OCI-LY7 (cell line): ENCODE results near the gene GNAI2. TPM values are rescaled to one million over a fixed set of nuclear protein-coding genes. Genes with fewer than 3 reads are reported as not detected.
"Not testable (repeated sequence)": the region's sequence is repeated elsewhere in the genome, so short reads cannot be mapped to it uniquely, and the experiment has no call there.

Experiments used
- BruUV-seq: library from RNA; stranded (reverse); fragments of 400-500 nt; replicated peaks from 2 replicates; lab custom pipeline; 2021; lab: Mats Ljungman, UMichigan
- CTCF ChIA-PET: fragments of 300-600 bp; sonication (Branson Sonifier 250); formaldehyde crosslinking; loops from one replicate; lab custom pipeline; 2022; ENCODE audit warnings: antibody characterized with exemption; ENCODE audit not compliant: unreplicated experiment; lab: Charles Lee
- POLR2A ChIA-PET: fragments of 300-600 bp; sonication (Branson Sonifier 250); formaldehyde crosslinking; loops from one replicate; lab custom pipeline; 2022; ENCODE audit warnings: antibody characterized with exemption; lab: Charles Lee
- DNase-seq: peaks from one replicate; pipeline ENCODE4 v3.0.0-alpha.2; 2015; ENCODE audit warnings: low spot score
- H2AFZ ChIP-seq: fragments of 200-600 bp; sonication (generic), shearing (Covaris generic); 2 replicates; pipeline ENCODE4 v1.6.1; 2014; ENCODE audit warnings: mild to moderate bottlenecking, antibody characterized with exemption, low read length, moderate library complexity
- H3K27ac ChIP-seq: fragments of 200-600 bp; sonication (generic); 2 replicates; pipeline ENCODE4 v1.5.1; 2014; ENCODE audit warnings: mixed run types, low read depth, mild to moderate bottlenecking, moderate library complexity, low read length, inconsistent platforms; ENCODE audit not compliant: poor library complexity, severe bottlenecking
- H3K36me3 ChIP-seq: fragments of 200-600 bp; sonication (generic); 2 replicates; pipeline ENCODE4 v1.6.1; 2014; ENCODE audit warnings: mild to moderate bottlenecking, antibody characterized with exemption, low read length, moderate library complexity, mixed read lengths; ENCODE audit not compliant: insufficient read depth
- H3K4me1 ChIP-seq: fragments of 200-600 bp; sonication (generic); 2 replicates; pipeline ENCODE4 v1.5.1; 2014; ENCODE audit warnings: mild to moderate bottlenecking, low read length; ENCODE audit not compliant: insufficient read depth, poor library complexity, severe bottlenecking
- H3K4me2 ChIP-seq: fragments of 200-600 bp; sonication (generic); 2 replicates; pipeline ENCODE4 v1.6.1; 2014; ENCODE audit warnings: mild to moderate bottlenecking, low read length
- H3K4me3 ChIP-seq: fragments of 200-600 bp; sonication (generic); 2 replicates; pipeline ENCODE4 v1.5.1; 2014; ENCODE audit warnings: mild to moderate bottlenecking, low read depth, low read length; ENCODE audit not compliant: poor library complexity, severe bottlenecking
- H3K79me2 ChIP-seq: fragments of 200-600 bp; sonication (generic); 2 replicates; pipeline ENCODE4 v1.6.1; 2016; ENCODE audit warnings: low read depth, mild to moderate bottlenecking, low read length, moderate library complexity, mixed read lengths; ENCODE audit not compliant: insufficient read depth
- H3K9me2 ChIP-seq: fragments of 200-600 bp; sonication (generic); 2 replicates; pipeline ENCODE4 v1.6.1; 2016; ENCODE audit warnings: mild to moderate bottlenecking, low read length, mixed read lengths; ENCODE audit not compliant: insufficient read depth
- H3K9me3 ChIP-seq: fragments of 200-600 bp; sonication (generic); 2 replicates; pipeline ENCODE4 v1.6.1; 2014; ENCODE audit warnings: mild to moderate bottlenecking, mixed run types, low read length, mixed read lengths
- H4K20me1 ChIP-seq: fragments of 200-600 bp; sonication (generic); 2 replicates; pipeline ENCODE4 v1.6.1; 2014; ENCODE audit warnings: mild to moderate bottlenecking, antibody characterized with exemption, low read length, moderate library complexity, mixed read lengths; ENCODE audit not compliant: insufficient read depth
- EZH2phosphoT487 ChIP-seq: fragments of 200-600 bp; sonication (generic); IDR thresholded peaks from 2 replicates; pipeline ENCODE4 v1.6.1; 2018; ENCODE audit warnings: low read depth, borderline replicate concordance, mild to moderate bottlenecking, mixed run types, antibody characterized with exemption, low read length, moderate library complexity, mixed read lengths
- intact Hi-C: fragments of 100-400 bp; cut with micrococcal nuclease; formaldehyde crosslinking; loops from one replicate; pipeline ENCODE4 v1.10.0; 2022; ENCODE audit not compliant: unreplicated experiment
- total RNA-seq, 2 experiments: library from RNA; depleted of rRNA in 1 of 2; stranded (reverse); fragments of >200 nt in 1 of 2; shearing (Covaris generic) in 1 of 2; gene quantifications; 2 replicates each; pipeline ENCODE4 v1.2.3, GENCODE V29; 2014 to 2022
- TF ChIP-seq, protein P1 (sequence below): fragments of 200-600 bp; sonication (generic); conservative IDR thresholded peaks from 2 replicates; pipeline ENCODE4 v1.5.1; 2014; ENCODE audit warnings: mild to moderate bottlenecking, antibody characterized with exemption, low read length, moderate library complexity, mixed read lengths

The GNAI2 gene
- total RNA-seq, 2 experiments from 2014 or later, result 190 to 256 TPM

DNA sequence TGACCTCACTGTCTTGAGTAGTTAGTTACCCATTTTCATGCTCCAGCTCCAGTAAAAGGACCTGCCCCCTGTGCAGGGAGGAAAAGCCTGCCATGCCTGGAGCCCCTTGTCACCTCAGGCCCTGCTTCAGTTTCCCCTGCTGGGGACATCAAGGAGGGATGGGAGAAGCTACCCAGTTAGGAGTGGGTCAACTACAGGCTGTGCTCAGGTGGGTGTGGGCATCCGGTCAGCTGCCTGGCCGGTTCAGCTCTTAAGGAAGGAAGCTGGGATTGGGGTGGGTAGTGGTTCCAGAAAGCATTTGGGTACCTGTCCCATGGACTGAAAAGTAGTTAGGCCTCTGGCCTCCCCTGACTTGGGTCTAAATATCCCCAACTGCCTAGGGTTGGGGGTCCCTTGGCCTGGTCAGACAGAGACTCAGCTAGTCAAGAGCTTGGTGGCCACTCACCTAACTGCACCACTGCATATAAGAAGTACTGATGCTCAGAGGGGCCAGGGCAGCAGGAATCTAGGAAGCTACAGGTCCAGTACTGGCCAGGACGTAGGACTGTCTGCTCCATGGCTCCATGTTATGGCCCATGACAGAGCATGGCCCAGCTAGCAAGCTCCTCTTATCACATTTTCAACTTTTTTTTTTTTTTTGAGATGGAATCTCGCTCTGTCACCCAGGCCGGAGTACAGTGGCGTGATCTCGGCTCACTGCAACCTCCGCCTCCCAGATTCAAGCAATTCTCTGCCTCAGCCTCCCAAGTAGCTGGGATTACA lies 43.4 kb downstream of the GNAI2 start:
- CTCF ChIA-PET, result interaction anchor here (0.6 kb wide), 1 partner anchor 19 kb away, joined by 4 read pairs; no protein-coding TSS in a partner anchor
- DNase-seq, result no peak
- intact Hi-C loops, result no loop called here
- Histone ChIP-seq H2AFZ (no peak overlapping the region), H3K9me3 (no peaks in the 10 kb centered on the region), H3K36me3 (no peaks in the 10 kb centered on the region), H3K9me2 (no peaks in the 10 kb centered on the region), H3K79me2 (no peaks in the 10 kb centered on the region), H3K27ac (no peak overlapping the region), H3K4me1 (no peaks in the 10 kb centered on the region), H4K20me1 (no peaks in the 10 kb centered on the region), H3K4me3 (no peak overlapping the region), H3K4me2 (no peak overlapping the region)
- BruUV-seq, result no TSS peak
- TF ChIP-seq, protein P1, sequence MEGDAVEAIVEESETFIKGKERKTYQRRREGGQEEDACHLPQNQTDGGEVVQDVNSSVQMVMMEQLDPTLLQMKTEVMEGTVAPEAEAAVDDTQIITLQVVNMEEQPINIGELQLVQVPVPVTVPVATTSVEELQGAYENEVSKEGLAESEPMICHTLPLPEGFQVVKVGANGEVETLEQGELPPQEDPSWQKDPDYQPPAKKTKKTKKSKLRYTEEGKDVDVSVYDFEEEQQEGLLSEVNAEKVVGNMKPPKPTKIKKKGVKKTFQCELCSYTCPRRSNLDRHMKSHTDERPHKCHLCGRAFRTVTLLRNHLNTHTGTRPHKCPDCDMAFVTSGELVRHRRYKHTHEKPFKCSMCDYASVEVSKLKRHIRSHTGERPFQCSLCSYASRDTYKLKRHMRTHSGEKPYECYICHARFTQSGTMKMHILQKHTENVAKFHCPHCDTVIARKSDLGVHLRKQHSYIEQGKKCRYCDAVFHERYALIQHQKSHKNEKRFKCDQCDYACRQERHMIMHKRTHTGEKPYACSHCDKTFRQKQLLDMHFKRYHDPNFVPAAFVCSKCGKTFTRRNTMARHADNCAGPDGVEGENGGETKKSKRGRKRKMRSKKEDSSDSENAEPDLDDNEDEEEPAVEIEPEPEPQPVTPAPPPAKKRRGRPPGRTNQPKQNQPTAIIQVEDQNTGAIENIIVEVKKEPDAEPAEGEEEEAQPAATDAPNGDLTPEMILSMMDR, result no peak
- no peak for TF ChIP-seq EZH2phosphoT487
- POLR2A ChIA-PET, result interaction anchor here (0.6 to 1.2 kb wide), 4 partner anchors 9 to 29 kb away, joined by 3 read pairs; partner anchors contain the start of genes HYAL3 and NAA80

DNA sequence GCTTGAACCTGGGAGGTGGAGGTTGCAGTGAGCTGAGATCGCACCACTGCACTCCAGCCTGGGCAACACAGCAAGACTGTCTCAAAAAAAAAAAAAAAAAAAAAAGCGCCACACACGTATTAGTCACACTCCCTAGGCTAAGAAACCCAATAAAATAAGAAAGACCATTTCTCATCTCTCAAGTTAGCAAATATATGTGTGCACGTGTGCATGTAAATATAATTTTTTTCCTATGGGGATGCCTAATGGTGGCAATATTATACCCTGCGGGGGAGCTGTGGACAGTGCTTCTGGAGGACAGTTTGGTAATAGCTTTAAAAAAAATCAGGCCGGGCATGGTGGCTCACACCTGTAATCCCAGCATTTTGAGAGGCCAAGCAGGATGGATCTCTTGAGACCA lies 48.1 kb downstream of the GNAI2 start:
- H3K4me2 ChIP-seq, CTCF ChIA-PET, H3K79me2 ChIP-seq, H3K9me3 ChIP-seq, H4K20me1 ChIP-seq, H3K4me1 ChIP-seq, H3K27ac ChIP-seq, H2AFZ ChIP-seq, DNase-seq, BruUV-seq, H3K9me2 ChIP-seq, H3K4me3 ChIP-seq, intact Hi-C loops: not testable (repeated sequence)
- peaks cover 36% of the 10 kb centered on the region for H3K36me3 ChIP-seq
- POLR2A ChIA-PET, result interaction anchor here (0.7 to 1.0 kb wide), 3 partner anchors 15 to 53 kb away, joined by 3 read pairs; partner anchors contain the start of genes HYAL3 and NAA80

DNA sequence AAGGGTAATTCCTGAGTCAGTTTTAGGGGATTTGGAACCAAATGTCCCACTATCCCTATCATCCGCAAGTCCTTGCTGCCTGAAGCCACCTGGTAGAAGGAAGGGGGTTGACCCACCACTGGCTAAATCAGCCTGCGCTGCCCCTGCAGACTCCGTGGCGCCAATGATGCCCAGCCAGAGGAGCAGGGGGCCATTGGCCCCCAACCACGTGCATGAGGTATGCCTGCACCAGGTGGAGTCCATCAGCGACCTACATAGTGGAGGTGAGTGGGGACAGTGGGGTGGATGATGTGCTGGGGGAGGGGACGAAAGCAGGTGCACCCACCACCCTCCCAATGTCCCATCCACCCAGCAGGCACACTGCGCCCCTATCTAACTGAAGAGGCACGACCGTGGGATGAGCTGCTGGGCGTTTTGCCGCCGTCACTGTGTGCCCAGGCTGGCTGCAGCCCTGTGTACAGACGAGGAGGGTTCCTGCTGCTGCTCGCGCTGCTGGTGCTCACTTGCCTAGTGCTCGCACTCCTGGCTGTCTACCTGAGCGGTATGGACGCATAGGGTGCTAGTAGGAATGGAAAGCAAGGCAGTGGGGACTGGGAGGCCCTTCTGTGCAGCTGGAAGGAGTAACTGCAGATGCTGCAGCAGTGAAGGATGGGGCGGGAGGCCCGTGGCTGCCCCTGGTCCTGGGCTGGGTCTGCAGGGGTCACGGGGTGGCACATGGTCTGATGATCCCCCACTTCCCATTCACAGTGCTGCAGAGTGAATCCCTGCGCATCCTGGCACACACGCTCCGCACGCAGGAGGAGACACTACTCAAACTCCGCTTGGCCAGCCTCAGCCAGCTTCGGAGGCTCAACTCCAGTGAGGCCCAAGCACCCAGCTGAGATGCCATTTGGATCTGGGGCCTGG lies 50.6 kb downstream of the GNAI2 start:
- H3K9me3 ChIP-seq, result no peaks in the 10 kb centered on the region
- no peak overlapping the region for H2AFZ ChIP-seq
- no peak overlapping the region for H3K27ac ChIP-seq
- H3K4me2 ChIP-seq, result no peak overlapping the region
- no peaks in the 10 kb centered on the region for H3K9me2 ChIP-seq
- no peaks in the 10 kb centered on the region for H4K20me1 ChIP-seq
- no peak for DNase-seq
- H3K4me3 ChIP-seq, result no peak overlapping the region
- intact Hi-C loops, result no loop called here
- H3K4me1 ChIP-seq, result no peaks in the 10 kb centered on the region
- peaks cover 14% of the 10 kb centered on the region for H3K79me2 ChIP-seq
- ChIA-PET CTCF (no interaction called here), POLR2A (no interaction called here)
- BruUV-seq, result no TSS peak
- H3K36me3 ChIP-seq, result peaks cover 52% of the 10 kb centered on the region
- TF ChIP-seq, protein P1, result no peak
- no peak for TF ChIP-seq EZH2phosphoT487
